ENCODE results near the gene RPP25. TPM values are rescaled to one million over a fixed set of nuclear protein-coding genes. Genes with fewer than 3 reads are reported as not detected.

Gene RPP25
- total RNA-seq, 2 donors from 2014 or later: 9.1 to 11.5 TPM

DNA sequence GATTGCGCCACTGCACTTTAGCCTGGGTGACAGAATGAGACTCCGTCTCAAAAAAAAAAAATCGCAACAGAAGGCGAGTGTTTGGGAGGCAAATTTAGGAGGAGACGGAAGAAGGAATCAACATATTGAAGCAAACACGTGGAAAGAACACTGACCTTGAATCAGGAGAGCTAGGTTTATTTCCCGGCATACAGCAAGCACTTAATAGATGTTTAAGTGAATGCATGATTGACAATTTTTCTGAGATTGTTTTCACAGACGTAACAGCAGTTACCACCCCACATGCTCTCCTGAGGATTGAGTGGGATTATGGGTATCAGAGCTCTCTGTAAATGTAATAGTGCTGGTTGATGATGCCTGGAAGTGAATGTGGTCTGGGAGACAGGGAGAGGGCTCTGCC, 5.6 kb upstream of the RPP25 start:
- WGBS, 2 donors: 80 to 87% methylated on average over 8 of the region's 8 CpGs
- no peaks in the 10 kb centered on the region for H3K36me3 ChIP-seq (replicated peaks in 1 of 2; ENCODE audit: insufficient read depth in 1 of 2, low read depth in 2 of 2)
- ATAC-seq (no peak), DNase-seq (no peak)
- intact Hi-C loops (cut with DNase I): no loop called here
- TF ChIP-seq POLR2A (IDR thresholded peaks at IDR 0.05): no peak
- TF ChIP-seq, protein P1, sequence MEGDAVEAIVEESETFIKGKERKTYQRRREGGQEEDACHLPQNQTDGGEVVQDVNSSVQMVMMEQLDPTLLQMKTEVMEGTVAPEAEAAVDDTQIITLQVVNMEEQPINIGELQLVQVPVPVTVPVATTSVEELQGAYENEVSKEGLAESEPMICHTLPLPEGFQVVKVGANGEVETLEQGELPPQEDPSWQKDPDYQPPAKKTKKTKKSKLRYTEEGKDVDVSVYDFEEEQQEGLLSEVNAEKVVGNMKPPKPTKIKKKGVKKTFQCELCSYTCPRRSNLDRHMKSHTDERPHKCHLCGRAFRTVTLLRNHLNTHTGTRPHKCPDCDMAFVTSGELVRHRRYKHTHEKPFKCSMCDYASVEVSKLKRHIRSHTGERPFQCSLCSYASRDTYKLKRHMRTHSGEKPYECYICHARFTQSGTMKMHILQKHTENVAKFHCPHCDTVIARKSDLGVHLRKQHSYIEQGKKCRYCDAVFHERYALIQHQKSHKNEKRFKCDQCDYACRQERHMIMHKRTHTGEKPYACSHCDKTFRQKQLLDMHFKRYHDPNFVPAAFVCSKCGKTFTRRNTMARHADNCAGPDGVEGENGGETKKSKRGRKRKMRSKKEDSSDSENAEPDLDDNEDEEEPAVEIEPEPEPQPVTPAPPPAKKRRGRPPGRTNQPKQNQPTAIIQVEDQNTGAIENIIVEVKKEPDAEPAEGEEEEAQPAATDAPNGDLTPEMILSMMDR (IDR thresholded peaks at IDR 0.05): no peak
- no peaks in the 10 kb centered on the region for H3K27me3 ChIP-seq
- no peak overlapping the region for H3K4me3 ChIP-seq
- H3K4me1 ChIP-seq: peaks cover 25% of the 10 kb centered on the region
- no peaks in the 10 kb centered on the region for H3K9me3 ChIP-seq
- H3K27ac ChIP-seq: no peak overlapping the region

DNA sequence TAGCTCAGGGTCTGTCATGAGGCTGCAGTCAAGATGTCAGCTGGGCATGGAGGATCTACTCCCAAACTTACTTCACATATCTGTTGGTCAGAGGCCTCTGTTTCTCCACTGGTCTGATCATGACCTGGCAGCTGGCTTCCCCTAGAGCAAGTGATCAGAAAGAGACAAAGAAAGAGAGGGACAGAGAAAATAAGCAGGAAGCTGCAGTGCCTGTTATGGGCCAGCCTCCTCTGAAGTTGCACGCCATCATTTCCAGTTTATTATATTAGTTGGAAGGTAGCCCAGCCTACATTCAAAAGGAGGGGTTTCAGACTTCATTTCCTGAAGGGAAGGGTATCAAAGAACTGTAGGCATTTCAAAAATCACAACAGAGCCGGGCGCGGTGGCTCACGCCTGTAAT, 5.0 kb upstream of the RPP25 start:
- TF ChIP-seq POLR2A (IDR thresholded peaks at IDR 0.05): no peak
- TF ChIP-seq, protein P1 (IDR thresholded peaks at IDR 0.05): no peak
- H3K27me3 ChIP-seq: no peaks in the 10 kb centered on the region
- H3K4me1 ChIP-seq: peaks cover 27% of the 10 kb centered on the region
- no peaks in the 10 kb centered on the region for H3K36me3 ChIP-seq (replicated peaks in 1 of 2; ENCODE audit: insufficient read depth in 1 of 2, low read depth in 2 of 2)
- no peak overlapping the region for H3K27ac ChIP-seq
- WGBS, 2 donors: 78 to 85% methylated on average over 5 of the region's 5 CpGs
- no peak for DNase-seq
- H3K4me3 ChIP-seq: no peak overlapping the region
- intact Hi-C loops (cut with DNase I): no loop called here
- H3K9me3 ChIP-seq: no peaks in the 10 kb centered on the region
- ATAC-seq: no peak

DNA sequence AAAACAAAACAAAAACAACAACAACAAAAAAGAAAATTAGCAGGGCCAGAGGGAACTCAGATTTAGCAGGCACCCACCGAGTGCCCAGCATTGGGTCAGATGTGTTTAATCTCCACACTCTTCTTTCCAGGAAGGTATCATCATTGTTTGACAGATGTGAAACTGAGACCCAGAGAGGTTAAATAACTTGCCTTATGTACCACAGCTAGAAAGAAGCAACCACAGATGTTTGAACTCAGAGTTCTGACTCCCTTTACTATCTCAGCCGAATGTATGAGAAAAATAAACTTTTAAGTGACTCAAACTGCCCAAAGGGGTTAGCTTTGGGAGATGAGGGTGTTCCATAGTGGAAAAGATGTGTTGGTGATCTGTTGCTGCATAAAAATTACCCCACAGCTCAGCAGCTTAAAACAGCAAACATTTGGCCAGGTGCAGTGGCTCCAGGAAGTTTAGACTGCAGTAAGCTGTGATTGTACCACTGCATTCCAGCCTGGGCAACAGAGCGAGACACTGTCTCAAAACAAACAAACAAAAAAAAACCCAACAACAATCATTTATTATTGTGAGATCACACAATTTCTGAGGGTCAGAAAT, 4.5 kb upstream of the RPP25 start:
- TF ChIP-seq, protein P1 (IDR thresholded peaks at IDR 0.05): no peak
- no peak for TF ChIP-seq POLR2A (IDR thresholded peaks at IDR 0.05)
- Histone ChIP-seq H3K27ac (no peak overlapping the region), H3K9me3 (no peaks in the 10 kb centered on the region), H3K27me3 (no peaks in the 10 kb centered on the region), H3K4me3 (no peak overlapping the region), H3K36me3 (replicated peaks in 1 of 2; ENCODE audit: insufficient read depth in 1 of 2, low read depth in 2 of 2) (no peaks in the 10 kb centered on the region), H3K4me1 (peaks cover 30% of the 10 kb centered on the region)
- 50 to 58% methylated on average over 3 of the region's 3 CpGs for whole genome bisulfite sequencing, 2 donors
- ATAC-seq: no peak
- DNase-seq: no peak
- intact Hi-C loops (cut with DNase I): no loop called here

DNA sequence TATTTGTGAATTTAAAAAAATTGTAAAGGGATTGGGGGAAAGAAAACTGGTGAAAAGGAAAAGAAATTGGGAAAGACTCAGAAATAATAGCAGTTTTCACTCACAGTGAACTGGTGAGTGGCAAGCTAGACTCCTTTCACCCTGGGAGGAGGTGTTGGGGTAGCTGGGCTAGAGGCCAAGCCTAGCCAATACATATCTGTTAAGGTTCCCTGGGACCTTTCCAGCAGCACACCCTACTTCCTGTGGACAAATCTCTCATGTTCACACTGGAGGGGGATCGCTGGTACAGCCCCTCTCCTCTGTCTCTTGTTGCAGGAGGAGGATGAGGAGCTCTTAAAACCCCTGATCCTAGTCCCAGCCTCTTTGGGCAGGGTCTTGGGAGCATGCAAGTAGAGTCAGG, 3.7 kb upstream of the RPP25 start:
- TF ChIP-seq POLR2A (IDR thresholded peaks at IDR 0.05): no peak
- TF ChIP-seq, protein P1 (IDR thresholded peaks at IDR 0.05): no peak
- DNase-seq: peak in 1 of 4 donors; percentile 38
- H3K27me3 ChIP-seq: no peaks in the 10 kb centered on the region
- H3K4me1 ChIP-seq: peaks cover 38% of the 10 kb centered on the region
- 23 to 43% methylated on average over 1 of the region's 1 CpG for WGBS, 2 donors
- H3K9me3 ChIP-seq: no peaks in the 10 kb centered on the region
- no peak overlapping the region for H3K4me3 ChIP-seq
- no peak overlapping the region for H3K27ac ChIP-seq
- H3K36me3 ChIP-seq (replicated peaks in 1 of 2; ENCODE audit: insufficient read depth in 1 of 2, low read depth in 2 of 2): no peaks in the 10 kb centered on the region
- intact Hi-C loops (cut with DNase I): no loop called here
- no peak for ATAC-seq

DNA sequence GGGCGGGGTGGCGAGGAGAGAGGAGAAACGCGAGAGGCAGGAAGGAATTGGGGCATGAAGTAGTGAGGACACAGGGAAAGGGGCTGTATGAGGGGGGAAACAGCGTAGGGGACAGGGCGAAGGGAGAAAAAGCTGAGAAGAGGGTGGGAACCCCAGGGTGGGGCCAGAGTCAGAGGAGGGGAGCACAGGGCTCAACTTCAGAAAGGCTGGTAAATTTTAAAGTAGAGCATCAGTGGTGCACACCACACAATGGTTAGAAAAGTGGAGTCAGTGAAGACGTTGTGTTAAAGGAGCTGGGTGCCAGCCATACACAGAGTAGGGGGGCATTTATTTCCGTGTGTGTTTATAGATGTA, 3.0 kb upstream of the RPP25 start:
- H3K4me3 ChIP-seq: no peak overlapping the region
- H3K9me3 ChIP-seq: no peaks in the 10 kb centered on the region
- no peaks in the 10 kb centered on the region for H3K27me3 ChIP-seq
- intact Hi-C loops (cut with DNase I): no loop called here
- WGBS, 2 donors: 21 to 35% methylated on average over 8 of the region's 8 CpGs
- peaks cover 45% of the 10 kb centered on the region for H3K4me1 ChIP-seq
- ATAC-seq (no peak), DNase-seq (no peak)
- TF ChIP-seq, protein P1 (IDR thresholded peaks at IDR 0.05): no peak
- no peak for TF ChIP-seq POLR2A (IDR thresholded peaks at IDR 0.05)
- H3K36me3 ChIP-seq (replicated peaks in 1 of 2; ENCODE audit: insufficient read depth in 1 of 2, low read depth in 2 of 2): no peaks in the 10 kb centered on the region
- no peak overlapping the region for H3K27ac ChIP-seq

Data from body of pancreas (tissue), 4 donors.